SJSA1 (cell line): ENCODE measurements around the gene GASK1A. TPM values are rescaled to one million over a fixed set of nuclear protein-coding genes. Genes with fewer than 3 reads are reported as not detected.

ENCODE experiments used
- DNase-seq, 2 experiments: peaks; one replicate each; pipeline ENCODE4 v3.0.0-alpha.2; 2015 to 2020; ENCODE audit warnings: low spot score in 2 of 2, low read depth in 1 of 2
- H3K27ac ChIP-seq: fragments of 250-450 bp; sonication (Bioruptor Pico); 2 replicates; pipeline ENCODE4 v1.5.1; 2020; ENCODE audit warnings: mild to moderate bottlenecking, moderate library complexity
- H3K27me3 ChIP-seq: fragments of 250-450 bp; sonication (Bioruptor Pico); replicated peaks from 2 replicates; pipeline ENCODE4 v1.5.1; 2020; ENCODE audit warnings: mild to moderate bottlenecking, moderate library complexity
- H3K36me3 ChIP-seq: fragments of 250-450 bp; sonication (Bioruptor Pico); 2 replicates; pipeline ENCODE4 v1.5.1; 2020; ENCODE audit warnings: mild to moderate bottlenecking
- H3K4me1 ChIP-seq: fragments of 250-450 bp; sonication (Bioruptor Pico); replicated peaks from 2 replicates; pipeline ENCODE4 v1.6.1; 2021; ENCODE audit warnings: mild to moderate bottlenecking
- H3K4me3 ChIP-seq: fragments of 250-450 bp; sonication (Bioruptor Pico); 2 replicates; pipeline ENCODE4 v1.5.1; 2020; ENCODE audit warnings: mild to moderate bottlenecking
- H3K9me3 ChIP-seq: fragments of 250-450 bp; sonication (Bioruptor Pico); replicated peaks from 2 replicates; pipeline ENCODE4 v1.5.1; 2020; ENCODE audit warnings: mild to moderate bottlenecking
- total RNA-seq: library from RNA; depleted of rRNA; stranded (reverse); fragments of >200 nt; shearing (Covaris generic); gene quantifications from 2 replicates; pipeline ENCODE4 v1.2.3, GENCODE V29; 2014

Gene GASK1A
- total RNA-seq, 1 experiment from 2014 or later = not detected

DNA sequence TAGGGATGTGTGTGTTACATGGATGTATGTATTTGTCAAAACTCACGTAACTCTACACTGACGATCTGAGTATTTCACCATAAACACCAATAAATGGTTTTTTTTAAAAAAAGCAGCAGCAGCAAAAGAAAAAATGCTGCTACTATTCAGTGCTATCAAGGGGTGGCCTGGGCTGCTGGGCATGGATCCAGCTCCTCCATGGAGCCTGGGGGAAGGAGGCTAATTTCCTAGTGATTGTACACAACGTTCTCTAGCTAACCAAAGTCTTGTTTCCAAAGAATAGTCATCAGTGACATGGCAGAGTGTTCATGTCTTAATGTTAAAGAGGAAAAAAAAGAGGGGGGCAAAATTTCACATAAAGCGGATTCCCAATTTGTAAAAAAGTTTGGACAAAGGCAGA lies 97.7 kb downstream of the GASK1A start:
- Histone ChIP-seq H3K9me3 (no peaks in the 10 kb centered on the region), H3K27me3 (no peaks in the 10 kb centered on the region), H3K4me3 (no peak overlapping the region), H3K36me3 (no peaks in the 10 kb centered on the region), H3K4me1 (no peaks in the 10 kb centered on the region), H3K27ac (no peak overlapping the region)
- no peak for DNase-seq

DNA sequence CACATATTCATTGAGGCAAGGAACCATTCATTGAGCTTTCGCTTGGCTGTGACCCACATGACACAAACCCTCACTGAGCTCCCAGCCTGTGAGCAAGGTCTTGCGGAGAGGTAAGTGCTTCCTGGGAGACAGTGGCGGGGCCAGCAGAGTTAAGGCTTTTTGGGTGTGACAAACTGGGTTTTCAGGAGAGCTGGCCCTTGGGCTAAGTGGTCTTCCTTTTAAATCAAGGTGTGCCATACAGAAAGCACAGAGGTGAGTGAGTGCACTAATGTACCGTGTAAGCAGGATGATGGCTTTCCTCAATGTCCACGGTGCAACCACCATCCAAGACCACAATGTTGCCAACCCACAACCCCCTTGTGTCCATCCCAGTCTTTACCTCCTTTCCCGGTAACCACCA lies 98.2 kb downstream of the GASK1A start:
- Histone ChIP-seq H3K4me1 (no peaks in the 10 kb centered on the region), H3K27ac (no peak overlapping the region), H3K36me3 (no peaks in the 10 kb centered on the region), H3K9me3 (no peaks in the 10 kb centered on the region), H3K27me3 (no peaks in the 10 kb centered on the region), H3K4me3 (no peak overlapping the region)
- no peak for DNase-seq

DNA sequence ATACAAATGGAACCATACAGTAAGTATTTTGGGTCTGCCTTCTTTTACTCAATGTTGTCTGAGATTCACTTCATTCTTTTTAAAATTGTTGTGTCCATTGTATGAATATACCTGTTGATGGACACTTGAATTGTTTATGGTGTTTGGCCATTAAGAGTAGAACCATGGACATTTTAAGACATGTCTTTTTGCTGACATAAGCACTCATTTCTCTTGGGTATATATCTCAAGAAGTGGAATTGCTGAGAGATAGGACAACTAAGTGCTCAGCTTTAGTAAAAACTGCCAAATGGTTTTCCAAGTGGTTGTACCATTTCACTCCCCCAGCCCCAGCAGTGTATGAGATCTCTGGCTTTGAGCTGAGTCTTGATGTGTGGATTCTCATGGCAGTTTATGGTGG lies 98.6 kb downstream of the GASK1A start:
- Histone ChIP-seq H3K4me3 (no peak overlapping the region), H3K27me3 (no peaks in the 10 kb centered on the region), H3K9me3 (no peaks in the 10 kb centered on the region), H3K27ac (no peak overlapping the region), H3K4me1 (no peaks in the 10 kb centered on the region), H3K36me3 (no peaks in the 10 kb centered on the region)
- DNase-seq = no peak

DNA sequence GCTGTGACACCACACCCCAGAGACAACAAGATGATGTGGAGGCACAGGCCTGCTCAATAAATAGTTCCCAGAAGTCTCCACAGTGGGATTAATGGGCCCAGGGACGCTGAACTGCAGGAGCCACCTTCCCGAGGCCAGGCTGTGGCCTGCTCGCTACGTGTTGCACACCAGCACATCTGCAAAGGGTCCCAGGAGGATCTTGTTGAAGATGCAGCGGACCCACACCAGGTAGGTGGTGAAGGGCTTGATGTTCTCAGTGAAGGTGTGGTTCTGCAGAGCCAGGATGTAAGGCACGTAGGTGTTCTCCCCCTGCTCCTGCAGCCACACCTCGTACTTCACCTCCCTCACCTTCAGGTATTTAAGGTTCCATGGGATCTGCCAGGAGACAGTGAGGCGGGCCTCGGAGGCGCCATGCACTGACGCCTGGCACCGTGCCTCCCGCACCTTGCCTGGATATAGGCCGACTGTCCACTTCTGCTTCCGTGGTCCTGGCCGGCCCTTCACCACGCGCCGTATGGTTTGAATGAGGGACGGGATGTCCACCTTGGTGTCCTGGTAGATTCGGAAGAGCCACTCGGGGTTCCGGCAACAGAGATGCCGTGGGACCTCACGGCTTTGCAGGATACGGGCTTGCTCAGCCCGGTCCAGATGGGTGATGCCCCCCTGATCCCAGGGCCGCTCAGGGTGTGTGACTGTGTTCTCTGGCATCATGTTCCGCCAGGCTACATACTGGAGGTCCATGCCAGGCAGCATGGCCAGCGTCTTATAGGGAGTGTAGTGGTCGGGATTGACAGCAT lies 100.6 kb downstream of the GASK1A start:
- Histone ChIP-seq H3K27ac (no peak overlapping the region), H3K4me1 (no peaks in the 10 kb centered on the region), H3K4me3 (no peak overlapping the region), H3K9me3 (no peaks in the 10 kb centered on the region), H3K36me3 (no peaks in the 10 kb centered on the region), H3K27me3 (no peaks in the 10 kb centered on the region)
- DNase-seq = no peak

DNA sequence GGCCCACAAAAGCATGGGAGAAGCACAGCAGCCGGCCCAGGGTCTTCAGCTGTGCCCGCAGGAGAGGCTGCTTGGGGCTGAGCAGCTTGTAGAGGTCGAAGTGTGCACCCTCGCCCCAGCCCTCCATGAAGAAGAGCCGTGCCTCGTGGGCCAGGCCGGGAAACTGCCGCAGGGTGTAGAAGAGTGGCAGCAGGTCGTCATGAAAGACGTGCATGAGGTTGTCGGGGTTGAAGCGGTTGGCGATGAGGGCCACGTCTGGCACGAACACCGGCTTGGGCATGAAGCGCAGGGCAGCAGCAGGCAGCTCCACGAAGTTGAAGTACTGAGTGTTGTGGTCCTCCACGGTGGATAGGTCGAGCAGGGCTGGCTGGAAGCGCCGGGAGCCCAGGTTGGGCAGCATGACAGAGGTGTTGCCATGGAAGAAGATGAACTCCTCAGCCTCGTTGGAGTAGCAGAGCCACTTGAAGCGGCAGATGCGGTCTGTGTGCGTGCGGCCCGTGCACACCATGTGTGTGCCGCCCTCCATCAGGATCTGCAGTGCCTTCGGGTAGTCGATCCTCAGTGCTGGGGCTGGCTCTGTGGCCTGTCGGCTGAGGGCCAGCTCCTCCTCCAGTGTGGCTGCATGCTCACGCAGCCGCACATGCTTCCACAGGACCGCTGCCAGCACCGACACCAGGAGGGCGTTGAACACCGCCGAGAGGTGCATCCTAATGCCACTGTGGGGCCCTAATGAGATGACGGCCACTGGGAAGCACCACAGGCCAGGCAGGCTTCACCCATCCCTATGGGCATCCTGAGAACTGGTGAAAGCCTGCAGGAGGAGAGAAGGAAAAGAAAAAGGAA lies 101.8 kb downstream of the GASK1A start:
- no peaks in the 10 kb centered on the region for H3K36me3 ChIP-seq
- no peaks in the 10 kb centered on the region for H3K27me3 ChIP-seq
- H3K9me3 ChIP-seq = no peaks in the 10 kb centered on the region
- DNase-seq = no peak
- H3K4me1 ChIP-seq = no peaks in the 10 kb centered on the region
- no peak overlapping the region for H3K27ac ChIP-seq
- H3K4me3 ChIP-seq = no peak overlapping the region

DNA sequence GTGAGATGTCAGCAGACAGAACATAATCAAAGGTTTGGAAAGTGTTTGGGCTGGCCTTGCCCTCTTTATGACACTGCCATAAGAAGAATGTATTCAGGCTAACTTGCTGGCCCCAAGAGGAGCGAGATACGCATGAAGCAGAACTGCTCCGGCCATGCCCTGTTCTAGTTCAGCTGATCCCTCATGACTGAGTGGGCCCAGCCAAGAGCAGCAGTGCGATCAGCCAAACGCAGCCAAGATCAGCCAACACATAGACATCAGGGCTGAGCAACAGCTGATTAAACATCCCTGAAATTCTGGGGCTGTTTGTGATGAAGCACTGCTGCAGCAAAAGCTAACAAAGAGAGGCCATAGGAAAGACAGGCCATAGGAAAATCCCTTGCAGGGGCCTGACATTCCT lies 102.7 kb downstream of the GASK1A start:
- Histone ChIP-seq H3K36me3 (no peaks in the 10 kb centered on the region), H3K9me3 (no peaks in the 10 kb centered on the region), H3K27me3 (no peaks in the 10 kb centered on the region), H3K4me3 (no peak overlapping the region), H3K4me1 (no peaks in the 10 kb centered on the region), H3K27ac (no peak overlapping the region)
- DNase-seq = no peak

DNA sequence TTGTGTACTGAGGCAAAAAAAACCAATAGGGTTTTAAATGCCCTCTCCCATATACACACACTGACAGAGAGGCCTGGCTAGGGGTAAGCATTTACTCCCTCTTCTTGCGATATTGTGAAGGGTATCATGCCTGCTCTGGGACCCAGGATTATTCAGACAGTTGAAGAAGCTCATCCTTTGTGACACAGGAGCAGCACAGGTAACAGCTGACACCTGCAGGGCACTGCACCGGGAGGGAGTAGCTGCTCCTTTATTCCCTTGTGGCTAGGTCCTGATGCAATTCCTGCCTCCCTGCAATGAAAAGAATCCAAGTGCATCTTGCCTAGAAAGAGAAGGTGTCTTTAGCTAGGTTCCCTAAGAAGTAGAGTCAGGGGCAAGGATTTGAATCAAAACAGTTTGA lies 103.3 kb downstream of the GASK1A start:
- H3K4me1 ChIP-seq = no peaks in the 10 kb centered on the region
- H3K27ac ChIP-seq = no peak overlapping the region
- H3K9me3 ChIP-seq = no peaks in the 10 kb centered on the region
- no peak for DNase-seq
- no peaks in the 10 kb centered on the region for H3K27me3 ChIP-seq
- no peak overlapping the region for H3K4me3 ChIP-seq
- no peaks in the 10 kb centered on the region for H3K36me3 ChIP-seq

DNA sequence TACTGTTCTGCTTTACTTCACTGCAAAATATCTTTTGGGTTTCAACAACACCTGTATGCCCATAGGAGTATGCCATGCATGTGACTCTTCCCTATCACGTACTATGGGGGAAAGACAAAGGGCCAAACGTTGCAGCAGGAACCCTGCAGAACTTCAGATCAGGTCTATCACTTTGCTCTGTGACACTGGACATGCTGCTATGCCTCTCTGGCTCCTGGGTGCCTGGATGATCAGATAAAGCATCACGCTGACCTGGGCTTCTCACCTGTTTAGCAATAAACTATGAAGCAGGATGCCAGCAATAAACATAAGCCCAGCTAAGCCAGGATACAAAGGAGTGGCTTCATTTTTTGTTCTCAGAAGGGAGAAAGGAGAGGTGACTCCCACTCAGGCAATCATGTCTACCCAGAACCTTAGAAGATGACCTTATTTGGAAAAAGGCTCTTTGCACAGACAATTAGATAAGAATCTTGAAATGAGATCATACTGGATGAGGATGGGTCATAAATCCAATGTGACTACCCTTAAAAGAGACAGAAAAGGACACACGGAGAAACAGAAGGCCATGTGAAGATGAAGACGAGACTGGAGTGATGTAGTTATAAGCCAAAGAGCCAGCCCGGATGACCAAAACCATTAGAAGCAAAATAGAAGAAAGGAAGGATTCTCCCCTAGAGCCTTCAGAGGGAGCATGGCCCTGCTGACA lies 107.5 kb downstream of the GASK1A start:
- no peaks in the 10 kb centered on the region for H3K4me1 ChIP-seq
- H3K27ac ChIP-seq = no peak overlapping the region
- no peak for DNase-seq
- H3K4me3 ChIP-seq = no peak overlapping the region
- H3K9me3 ChIP-seq = no peaks in the 10 kb centered on the region
- no peaks in the 10 kb centered on the region for H3K27me3 ChIP-seq
- no peaks in the 10 kb centered on the region for H3K36me3 ChIP-seq

DNA sequence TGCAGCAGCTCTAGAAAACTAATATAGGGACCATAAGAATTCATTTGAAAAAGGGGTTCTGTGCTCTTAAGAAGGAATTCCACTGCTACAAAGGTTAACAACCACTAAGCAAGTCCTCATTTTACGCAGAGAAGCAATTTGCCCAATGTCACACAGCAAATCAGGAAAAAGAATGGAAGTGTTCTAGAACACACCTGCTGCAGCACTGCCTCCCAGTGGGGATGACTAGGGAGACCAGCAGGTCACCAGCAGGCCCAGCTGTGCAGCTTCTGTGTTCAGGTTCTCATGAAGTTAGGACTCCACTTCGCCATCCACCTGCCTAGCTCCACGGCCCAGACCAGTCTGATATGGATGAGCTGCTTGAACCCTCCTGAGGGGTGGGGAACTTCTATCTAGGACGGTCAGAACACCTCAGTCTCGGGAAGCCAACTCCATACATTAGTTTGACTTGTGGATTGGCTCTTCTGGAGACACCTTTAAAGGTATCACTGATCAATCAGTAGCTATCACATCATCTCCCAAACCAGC lies 108.2 kb downstream of the GASK1A start:
- no peak for DNase-seq
- no peaks in the 10 kb centered on the region for H3K27me3 ChIP-seq
- no peak overlapping the region for H3K4me3 ChIP-seq
- H3K9me3 ChIP-seq = no peaks in the 10 kb centered on the region
- H3K36me3 ChIP-seq = no peaks in the 10 kb centered on the region
- H3K27ac ChIP-seq = no peak overlapping the region
- no peaks in the 10 kb centered on the region for H3K4me1 ChIP-seq

DNA sequence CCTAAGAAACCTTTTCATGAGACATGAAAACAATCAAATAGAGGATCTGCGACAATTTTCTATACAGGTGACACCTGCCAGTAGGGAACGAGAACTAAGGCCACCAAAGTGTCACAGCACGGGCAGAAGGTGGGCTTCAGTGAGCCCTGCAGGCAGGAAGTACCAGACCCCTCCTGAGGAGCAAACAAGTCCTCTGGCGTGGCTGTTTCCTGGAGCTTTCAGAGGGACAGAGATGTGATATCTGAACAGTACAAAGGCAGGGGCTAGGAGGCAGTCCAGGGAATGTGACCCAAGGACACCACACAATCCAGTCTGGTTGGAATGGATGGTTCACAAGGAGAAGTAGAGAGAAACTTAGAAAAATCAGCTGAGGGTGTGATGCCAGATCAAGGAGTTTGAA lies 110.0 kb downstream of the GASK1A start:
- no peaks in the 10 kb centered on the region for H3K9me3 ChIP-seq
- H3K4me1 ChIP-seq = no peaks in the 10 kb centered on the region
- no peaks in the 10 kb centered on the region for H3K27me3 ChIP-seq
- H3K4me3 ChIP-seq = no peak overlapping the region
- H3K27ac ChIP-seq = no peak overlapping the region
- no peak for DNase-seq
- no peaks in the 10 kb centered on the region for H3K36me3 ChIP-seq

DNA sequence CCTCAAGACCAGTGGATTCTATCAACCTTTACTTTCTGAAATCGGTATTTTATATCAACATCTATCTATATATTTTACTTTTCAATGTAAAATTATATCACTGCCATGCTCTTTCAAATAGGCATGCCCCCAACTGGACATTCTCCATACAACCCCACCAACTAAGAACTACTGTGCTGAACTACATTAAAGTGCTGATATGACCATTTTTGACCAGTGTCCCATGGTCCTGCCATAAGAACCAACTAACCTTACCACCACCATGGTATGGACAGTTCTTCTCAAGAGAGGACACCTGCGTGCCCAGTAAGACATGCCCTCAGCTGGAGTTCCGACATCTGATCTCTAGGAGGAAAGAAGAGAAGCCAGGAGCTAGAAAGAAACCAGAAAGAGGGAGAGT lies 111.1 kb downstream of the GASK1A start:
- Histone ChIP-seq H3K36me3 (no peaks in the 10 kb centered on the region), H3K4me3 (no peak overlapping the region), H3K4me1 (no peaks in the 10 kb centered on the region), H3K27ac (no peak overlapping the region), H3K9me3 (no peaks in the 10 kb centered on the region), H3K27me3 (no peaks in the 10 kb centered on the region)
- DNase-seq = no peak

DNA sequence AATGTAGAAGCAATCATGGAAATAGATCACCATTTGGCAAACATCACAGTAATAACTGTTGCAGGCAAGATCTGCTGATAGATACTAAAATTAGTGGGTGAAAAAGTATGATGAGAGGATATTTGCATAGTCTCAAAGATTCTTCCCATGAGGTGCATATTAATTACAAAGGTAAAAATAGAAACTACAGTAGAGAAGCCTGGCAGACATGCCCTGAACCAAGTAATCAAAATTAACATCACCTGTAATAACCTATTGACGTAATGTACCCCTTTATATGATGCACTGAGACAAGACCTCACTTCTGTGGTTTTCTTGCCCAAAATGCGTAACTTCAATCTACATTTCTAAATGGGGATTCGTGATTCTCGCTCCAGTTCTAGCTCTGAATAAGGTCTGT lies 112.4 kb downstream of the GASK1A start:
- H3K4me1 ChIP-seq = no peaks in the 10 kb centered on the region
- no peak overlapping the region for H3K27ac ChIP-seq
- H3K27me3 ChIP-seq = no peaks in the 10 kb centered on the region
- no peak overlapping the region for H3K4me3 ChIP-seq
- no peaks in the 10 kb centered on the region for H3K36me3 ChIP-seq
- H3K9me3 ChIP-seq = no peaks in the 10 kb centered on the region
- no peak for DNase-seq

DNA sequence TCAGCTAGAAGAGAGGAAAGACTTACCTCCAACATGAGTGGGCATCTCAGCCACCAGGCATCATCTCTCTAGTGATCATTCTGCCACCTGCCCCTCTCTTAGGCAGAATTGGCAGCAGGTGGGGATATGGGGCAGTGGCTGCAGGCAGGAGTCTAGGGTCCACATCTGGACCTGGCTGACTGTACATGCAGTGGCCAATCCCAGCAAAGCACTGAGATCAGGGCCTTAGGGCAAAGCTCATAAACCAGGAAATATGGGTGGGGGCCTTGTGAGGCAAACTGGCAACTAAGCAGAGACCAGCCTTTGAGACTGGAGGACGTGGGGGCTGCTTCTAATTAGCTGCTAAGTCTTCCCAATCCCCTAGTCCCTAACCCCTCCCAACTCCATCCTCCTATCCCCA lies 113.9 kb downstream of the GASK1A start:
- no peak for DNase-seq
- Histone ChIP-seq H3K36me3 (no peaks in the 10 kb centered on the region), H3K4me1 (no peaks in the 10 kb centered on the region), H3K9me3 (no peaks in the 10 kb centered on the region), H3K4me3 (no peak overlapping the region), H3K27ac (no peak overlapping the region), H3K27me3 (no peaks in the 10 kb centered on the region)

DNA sequence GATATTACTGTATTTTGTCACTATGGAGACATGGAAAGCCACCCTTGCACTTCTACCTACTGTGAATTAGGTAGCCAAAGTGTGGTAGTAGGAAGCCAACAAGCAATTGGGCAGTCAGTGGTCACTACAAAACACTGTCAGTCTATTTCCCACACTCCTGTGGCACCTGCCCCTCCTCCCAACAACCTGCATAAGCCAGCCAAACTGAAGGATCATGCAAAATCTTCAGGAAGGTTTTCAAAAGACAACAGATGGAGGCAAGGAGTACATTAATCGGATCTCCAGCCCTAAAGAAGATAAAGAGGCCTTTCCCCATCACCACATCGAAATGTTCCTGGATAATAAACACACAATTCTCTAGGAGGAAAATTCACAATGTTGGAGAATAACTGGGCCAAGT lies 114.9 kb downstream of the GASK1A start:
- H3K9me3 ChIP-seq = no peaks in the 10 kb centered on the region
- H3K4me1 ChIP-seq = no peaks in the 10 kb centered on the region
- H3K27ac ChIP-seq = no peak overlapping the region
- no peaks in the 10 kb centered on the region for H3K36me3 ChIP-seq
- DNase-seq = no peak
- no peaks in the 10 kb centered on the region for H3K27me3 ChIP-seq
- no peak overlapping the region for H3K4me3 ChIP-seq
